HG02678 (cell line): ENCODE results near the gene LRRC75A.
A peak's percentile ranks its signal among the peaks of the same experiment; 100 is the strongest.
"Not testable (repeated sequence)": the region's sequence is repeated elsewhere in the genome, so short reads cannot be mapped to it uniquely, and the experiment has no call there.

ENCODE experiments used
- ATAC-seq: cut with Tn5 transposase; IDR thresholded peaks from one replicate; pipeline ENCODE4 v1.9.1; 2021; ENCODE audit warnings: mild to moderate bottlenecking, moderate library complexity; ENCODE audit not compliant: unreplicated experiment

LRRC75A gene

DNA sequence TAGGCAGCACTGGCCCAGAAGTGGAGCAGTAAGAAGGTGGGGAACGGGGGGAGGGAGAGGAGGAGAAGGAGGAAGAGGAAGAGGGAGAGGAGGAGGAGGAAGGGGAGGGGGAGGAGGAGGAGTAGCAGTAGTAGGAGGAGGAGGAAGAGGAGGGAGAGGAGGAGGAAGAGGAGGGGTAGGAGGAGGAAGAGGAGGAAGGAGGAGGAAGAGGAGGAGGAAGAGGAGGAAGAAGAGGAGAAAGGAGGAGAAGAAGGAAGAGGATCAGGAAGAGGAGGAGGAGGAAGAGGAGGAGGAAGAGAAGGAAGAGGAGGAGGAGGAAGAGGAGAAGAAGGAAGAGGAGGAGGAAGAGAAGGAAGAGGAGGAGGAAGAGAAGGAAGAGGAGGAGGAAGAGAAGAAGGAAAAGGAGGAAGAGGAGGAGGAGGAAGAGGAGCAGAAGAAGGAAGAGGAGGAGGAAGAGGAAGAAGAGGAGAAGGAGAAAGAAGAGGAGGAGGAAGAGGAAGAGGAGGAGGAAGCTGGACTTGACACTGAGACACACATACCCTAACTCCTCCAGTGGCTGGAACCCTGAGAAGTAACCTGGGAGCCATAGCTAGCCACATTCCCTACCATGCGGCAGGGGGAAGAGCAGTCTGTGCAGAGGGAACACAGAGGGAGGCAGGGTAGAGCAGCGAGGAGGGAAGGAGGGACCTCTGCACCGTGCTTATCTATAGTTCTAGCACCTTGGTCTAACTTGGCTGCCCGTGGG is 35.8 kb downstream of the LRRC75A start:
- ATAC-seq, result no peak

GRCh38 chr17:16453493-16453851 is 38.5 kb downstream of the LRRC75A start:
- ATAC-seq, result no peak

DNA sequence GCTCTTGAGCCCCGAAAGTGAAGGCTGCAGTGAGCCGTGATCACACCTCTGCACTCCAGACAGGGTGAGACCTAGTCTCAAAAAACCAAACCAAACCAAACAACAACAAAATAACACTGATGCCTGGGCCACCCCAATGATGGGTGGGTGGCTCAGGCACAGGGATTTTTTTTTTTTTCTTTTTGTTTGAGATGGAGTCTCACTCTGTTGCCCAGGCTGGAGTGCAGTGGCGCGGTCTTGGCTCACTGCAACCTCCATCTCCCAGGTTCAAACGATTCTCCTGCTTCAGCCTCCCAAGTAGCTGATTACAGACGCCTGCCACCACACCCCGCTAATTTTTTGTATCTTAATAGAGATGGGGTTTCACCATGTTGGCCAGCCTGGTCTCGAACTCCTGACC is 39.7 kb downstream of the LRRC75A start:
- not testable (repeated sequence) for ATAC-seq

DNA sequence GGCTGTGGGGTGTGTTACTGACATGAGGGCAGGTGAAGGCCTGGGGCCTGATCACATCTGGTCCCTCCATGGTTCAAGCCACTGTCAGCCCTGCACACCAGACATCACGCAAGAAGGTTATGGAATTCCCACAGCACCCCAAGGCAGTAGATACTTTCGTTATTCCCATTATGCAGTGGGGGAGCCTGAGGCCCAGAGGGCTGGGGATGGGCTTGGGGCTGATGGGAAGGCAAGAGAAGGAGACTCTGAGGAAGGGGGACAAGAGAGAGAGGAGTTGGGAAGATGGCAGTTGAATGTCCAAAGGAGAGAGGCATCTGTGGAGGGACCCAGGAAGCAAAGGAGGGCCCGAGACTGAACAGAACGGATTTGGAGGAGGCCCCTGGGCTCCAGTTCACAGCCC is 42.0 kb downstream of the LRRC75A start:
- no peak for ATAC-seq

DNA sequence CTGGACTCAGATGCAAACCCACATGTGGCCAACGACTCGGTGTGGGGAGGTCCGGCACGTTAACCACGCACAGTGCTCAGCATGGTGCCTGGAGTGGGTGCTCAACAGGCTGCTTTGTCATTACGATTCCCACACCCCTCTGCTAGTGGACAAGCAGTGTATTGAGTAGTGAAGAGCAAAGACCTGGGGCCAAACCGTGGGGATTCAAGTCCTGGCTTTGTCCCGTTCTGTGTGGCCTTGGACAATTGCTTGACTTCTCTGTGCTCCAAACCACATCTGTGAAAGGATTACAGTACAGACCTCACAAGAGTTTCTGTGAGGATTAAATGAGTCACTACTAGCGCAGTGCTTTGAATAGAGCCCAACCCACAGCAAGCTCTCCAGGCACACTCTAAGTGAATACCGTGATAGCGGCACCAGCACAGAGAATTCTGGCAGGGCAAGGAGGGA is 42.8 kb downstream of the LRRC75A start:
- no peak for ATAC-seq

GRCh38 chr17:16448490-16448889 is 43.5 kb downstream of the LRRC75A start:
- ATAC-seq, result no peak

DNA sequence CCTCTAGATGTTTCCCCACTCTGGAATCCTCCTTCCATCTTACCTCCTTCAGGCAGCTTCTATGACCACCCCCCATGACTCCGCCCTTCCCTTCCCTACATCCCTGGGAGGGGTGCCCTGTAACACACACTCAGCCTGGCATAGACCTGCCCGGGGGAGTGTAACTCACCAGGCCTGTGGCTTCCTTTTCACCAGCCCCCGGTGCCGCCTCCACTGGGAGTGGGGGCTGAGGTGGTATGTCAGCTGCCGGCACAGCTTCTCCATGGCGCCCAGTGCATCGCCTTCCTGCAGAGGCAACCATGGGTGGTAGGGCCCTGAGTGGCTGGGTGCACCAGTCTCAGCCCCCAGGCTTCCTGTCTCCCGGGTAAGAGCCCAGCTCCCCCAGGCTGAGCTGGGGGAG is 44.3 kb downstream of the LRRC75A start:
- no peak for ATAC-seq

DNA sequence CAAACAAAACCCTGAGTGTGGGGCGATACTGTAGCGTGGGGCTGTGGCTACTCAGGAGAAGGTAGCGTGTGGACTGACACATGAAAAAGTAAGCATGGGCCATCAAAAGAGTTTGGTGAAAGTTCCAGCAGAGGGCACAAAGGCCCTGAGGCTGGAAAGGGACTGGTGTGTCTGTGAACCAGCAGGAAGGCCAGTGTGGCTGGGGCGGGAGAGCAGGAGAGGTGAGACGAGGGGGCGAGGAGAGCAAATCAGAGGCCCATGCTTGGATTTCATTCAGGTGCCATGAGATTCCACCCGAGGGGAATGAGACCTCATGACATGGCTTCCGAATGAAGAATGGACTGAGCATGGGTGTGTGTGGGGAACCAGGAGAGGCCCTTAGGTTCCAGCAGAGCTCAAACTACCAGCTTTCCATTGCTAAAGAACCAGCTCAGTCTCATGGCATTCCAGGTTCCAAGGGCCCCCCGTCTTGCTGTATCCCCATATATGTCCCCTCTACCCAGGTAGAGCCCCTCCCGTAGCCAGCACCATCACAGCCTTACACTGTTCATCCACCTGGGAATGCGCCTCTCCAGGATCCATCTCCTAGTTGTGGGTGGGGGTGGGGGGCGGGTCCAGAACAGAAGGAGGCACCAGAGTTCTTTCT is 45.5 kb downstream of the LRRC75A start:
- no peak for ATAC-seq

DNA sequence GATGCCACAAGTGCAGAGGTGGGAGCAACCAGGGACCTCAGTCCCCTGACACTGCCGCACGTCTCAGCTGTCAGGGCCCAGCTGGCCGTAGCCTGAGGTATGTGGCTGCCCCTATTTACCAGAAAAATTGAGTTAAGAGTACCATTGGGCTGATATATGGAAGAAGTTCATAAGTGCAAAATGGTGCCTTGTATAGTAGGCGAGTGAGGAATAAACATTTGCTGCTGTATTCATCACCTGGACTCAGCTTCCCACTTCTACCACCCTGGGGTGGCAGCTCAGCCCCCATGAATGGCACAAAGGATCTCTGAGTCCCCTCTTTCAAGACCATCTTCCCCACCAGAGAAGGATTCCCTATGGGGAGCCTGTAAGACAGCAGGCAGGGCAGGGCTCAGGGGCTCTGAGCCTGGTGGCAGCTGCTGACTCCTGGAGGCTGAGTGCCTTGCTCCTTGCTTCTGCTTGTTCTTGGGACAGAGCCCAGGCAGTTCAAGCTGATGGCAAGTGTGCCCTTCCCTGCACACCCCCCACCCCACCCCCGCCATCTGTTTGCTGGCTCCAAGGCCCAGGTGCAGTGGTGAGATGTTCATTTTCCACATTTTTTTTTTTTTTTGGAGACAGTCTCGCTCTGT is 47.6 kb downstream of the LRRC75A start:
- ATAC-seq, result no peak

GRCh38 chr17:16443511-16444257 is 48.3 kb downstream of the LRRC75A start:
- ATAC-seq, result no peak

DNA sequence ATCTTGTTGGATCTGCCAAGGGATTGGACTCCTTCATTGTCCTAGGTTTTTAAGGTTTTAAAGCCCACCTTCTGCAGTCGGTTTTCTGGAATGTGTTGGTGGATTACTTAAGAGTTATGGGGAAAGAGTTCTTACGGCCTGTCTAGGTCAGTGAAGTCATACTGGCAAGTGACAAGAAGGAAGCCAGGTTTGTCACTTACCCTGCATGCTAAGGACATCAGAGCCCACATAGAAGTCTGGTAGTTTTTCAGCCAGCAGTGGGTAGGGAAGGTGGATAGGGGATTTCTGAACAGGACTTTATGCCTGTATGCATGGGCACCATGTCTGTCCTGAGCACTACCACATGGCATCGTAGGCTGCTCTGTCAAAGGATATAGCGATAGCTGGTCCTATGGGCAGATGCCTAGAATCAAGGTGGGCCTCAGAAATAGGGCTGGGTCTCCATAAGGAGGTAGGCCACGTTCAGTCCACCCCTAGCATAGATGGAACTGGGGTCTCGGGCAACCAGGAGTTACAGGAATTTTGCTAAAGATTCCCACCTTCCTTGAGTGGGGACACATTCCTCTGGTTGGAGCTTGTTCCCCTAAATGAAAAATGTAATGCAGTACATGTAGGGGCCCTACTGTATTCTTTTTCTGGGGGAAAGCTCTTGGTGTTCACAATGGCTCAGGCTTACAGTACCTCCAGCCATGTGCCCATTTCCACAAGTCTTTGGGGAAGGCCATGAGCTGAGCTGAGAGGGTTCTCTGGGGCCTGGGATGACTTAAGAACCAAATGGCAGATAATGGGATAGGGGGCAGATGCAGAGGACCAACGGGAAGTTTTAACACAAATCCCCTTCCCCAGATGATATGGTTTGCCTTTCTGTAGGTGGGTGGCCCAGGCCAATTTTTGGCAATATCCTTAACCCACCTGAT is 49.1 kb downstream of the LRRC75A start:
- ATAC-seq, result no peak

- no peak for ATAC-seq
These were observed 49.9 kb downstream of the LRRC75A start for GRCh38 chr17:16442141-16442540.

GRCh38 chr17:16440901-16441629 is 50.9 kb downstream of the LRRC75A start:
- ATAC-seq, result no peak

- ATAC-seq, result not testable (repeated sequence)
These were observed 51.6 kb downstream of the LRRC75A start for GRCh38 chr17:16440354-16440753.

- ATAC-seq, result no peak
These were observed 52.1 kb downstream of the LRRC75A start for GRCh38 chr17:16439811-16440351.

- ATAC-seq, result no peak
These were observed 52.6 kb downstream of the LRRC75A start for GRCh38 chr17:16439303-16439791.

DNA sequence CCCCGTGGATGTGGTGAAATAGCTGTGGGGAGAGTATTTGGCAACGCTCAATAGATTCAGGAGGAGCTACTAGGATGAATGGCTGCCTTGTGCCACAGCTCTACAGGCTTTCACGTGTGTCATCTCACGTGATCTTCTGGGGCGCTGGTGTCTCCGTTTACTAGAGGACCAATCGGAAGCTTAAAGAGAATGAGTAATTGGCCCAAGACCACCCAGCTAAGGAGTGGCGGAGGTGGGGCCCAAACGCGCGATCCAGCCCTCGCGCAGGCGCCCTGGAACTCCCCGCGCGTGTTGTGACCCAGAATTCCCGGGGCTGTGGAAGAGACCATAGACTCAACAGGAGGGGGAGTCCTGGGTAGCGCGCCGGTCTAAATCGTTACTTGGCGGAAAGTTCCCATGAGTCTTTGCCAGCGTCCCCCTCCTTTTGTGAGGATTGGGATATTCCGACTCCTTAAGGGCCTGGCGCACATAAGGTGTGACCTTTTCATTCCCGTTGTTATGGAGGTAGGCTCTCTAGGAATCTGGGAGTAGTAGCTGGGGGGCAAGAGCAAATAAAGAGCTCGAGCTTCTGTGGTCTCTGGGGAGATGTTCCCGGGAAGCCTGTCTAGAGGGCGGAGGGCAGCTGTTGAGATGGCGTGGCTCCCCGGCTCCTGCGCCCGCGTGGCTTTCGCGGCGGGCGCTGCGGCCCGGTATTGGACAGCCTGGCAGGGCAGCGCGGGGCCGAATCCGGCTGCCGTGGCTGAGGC is 53.3 kb downstream of the LRRC75A start:
- peak; percentile 83 for ATAC-seq

DNA sequence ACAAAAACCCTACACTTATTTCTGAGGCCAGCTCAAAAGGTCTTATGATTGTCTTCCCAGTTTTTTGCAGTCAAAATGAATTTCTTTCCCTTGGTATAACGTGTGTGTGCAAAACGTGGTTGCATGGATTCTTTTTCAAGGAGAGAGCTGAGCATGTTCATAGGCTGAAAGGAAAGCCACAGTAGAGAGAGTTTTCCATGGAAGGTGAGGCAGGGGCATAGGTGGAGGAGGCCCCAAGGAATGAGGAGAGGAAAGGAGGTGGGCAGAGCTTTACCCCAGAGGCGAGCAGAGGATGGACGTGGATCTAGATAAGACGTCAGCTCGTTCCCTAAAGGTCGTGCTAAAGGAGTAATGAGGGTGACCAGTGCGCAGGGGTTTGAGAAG is 53.8 kb downstream of the LRRC75A start:
- ATAC-seq, result no peak

DNA sequence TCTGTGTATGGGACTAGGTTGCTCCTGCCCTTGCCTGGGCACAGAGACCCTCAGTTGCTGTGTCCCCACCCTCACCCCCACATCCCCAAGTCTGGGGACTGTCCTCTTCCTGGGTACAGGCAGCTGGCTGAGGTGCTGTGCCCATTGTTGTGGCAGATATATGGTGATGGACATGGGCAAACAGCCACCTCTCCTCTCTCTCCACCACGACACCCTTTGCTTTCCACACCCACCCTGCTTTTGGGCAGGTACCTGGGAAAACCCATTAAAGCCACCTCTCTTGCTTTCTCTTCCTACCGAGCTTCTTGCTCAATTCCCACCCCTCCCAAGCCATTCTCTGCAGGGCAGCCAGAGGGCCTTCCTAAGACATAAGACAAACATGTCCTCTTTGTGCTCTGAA is 54.9 kb downstream of the LRRC75A start:
- ATAC-seq, result no peak
